ENCODE measurements around the gene CD82. TPM values are rescaled to one million over a fixed set of nuclear protein-coding genes. Genes with fewer than 3 reads are reported as not detected.

The CD82 gene
- total RNA-seq, 1 donor from 2014 or later = 91.6 TPM

GRCh38 chr11:44568658-44569473, 3.4 kb downstream of the CD82 start:
- H3K36me3 ChIP-seq = no peaks in the 10 kb centered on the region
- H3K9me3 ChIP-seq = no peaks in the 10 kb centered on the region
- TF ChIP-seq POLR2A (IDR thresholded peaks at IDR 0.05) = no peak
- peak; percentile 71 to 74 for TF ChIP-seq POLR2AphosphoS5 (IDR thresholded peaks at IDR 0.05; ENCODE audit: insufficient read depth in 1 of 2, low read depth in 1 of 2)
- no peaks in the 10 kb centered on the region for H3K27me3 ChIP-seq
- intact Hi-C loops (cut with DNase I) = no loop called here
- DNase-seq (ENCODE audit: extremely low spot score in 2 of 2) = no peak
- peaks cover 69% of the 10 kb centered on the region for H3K4me1 ChIP-seq
- H3K4me3 ChIP-seq = no peak overlapping the region
- H3K27ac ChIP-seq = peak overlapping the region; percentile 71

DNA sequence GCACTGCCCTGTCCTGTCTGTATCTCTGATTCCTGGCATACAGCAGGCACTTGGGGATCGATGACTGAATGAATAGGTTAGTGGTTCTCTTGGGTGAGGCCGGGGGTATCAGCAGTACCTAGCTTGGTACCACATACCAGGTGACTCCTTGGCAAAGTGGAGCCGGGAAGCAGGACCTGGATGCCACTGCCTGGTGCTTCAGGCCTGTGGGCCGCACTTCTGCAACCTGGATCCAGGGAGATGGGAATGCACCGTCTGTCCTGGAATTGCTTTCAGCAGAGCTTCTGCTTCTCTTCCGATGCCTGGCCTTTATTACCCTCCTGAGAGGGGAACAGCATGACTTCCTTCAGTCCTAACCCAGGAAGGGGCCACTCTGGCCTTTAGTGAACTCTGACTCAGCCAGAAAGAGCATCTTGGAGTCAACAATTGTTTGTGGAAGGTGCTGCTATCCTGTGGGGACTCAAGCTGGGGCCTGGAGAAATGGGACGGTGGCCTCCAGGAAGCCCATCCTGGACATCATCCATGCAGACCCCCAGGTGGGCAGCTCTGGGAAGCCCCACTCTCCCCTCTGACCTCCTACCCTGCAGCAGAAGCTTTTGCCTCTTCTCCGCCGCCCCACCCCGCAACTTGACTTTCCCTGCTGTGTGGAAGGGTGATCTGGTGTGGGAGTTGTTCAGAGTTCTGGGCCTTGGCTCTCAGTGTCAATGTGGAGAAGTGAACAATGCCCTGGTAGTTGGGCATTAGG, 5.1 kb downstream of the CD82 start:
- intact Hi-C loops (cut with DNase I) = no loop called here

GRCh38 chr11:44571871-44572270, 6.4 kb downstream of the CD82 start:
- H3K4me1 ChIP-seq = peaks cover 72% of the 10 kb centered on the region
- DNase-seq (ENCODE audit: extremely low spot score in 2 of 2) = no peak
- no peaks in the 10 kb centered on the region for H3K27me3 ChIP-seq
- H3K27ac ChIP-seq = no peak overlapping the region
- no peak overlapping the region for H3K4me3 ChIP-seq
- intact Hi-C loops (cut with DNase I) = no loop called here
- H3K9me3 ChIP-seq = no peaks in the 10 kb centered on the region
- TF ChIP-seq, protein P1, sequence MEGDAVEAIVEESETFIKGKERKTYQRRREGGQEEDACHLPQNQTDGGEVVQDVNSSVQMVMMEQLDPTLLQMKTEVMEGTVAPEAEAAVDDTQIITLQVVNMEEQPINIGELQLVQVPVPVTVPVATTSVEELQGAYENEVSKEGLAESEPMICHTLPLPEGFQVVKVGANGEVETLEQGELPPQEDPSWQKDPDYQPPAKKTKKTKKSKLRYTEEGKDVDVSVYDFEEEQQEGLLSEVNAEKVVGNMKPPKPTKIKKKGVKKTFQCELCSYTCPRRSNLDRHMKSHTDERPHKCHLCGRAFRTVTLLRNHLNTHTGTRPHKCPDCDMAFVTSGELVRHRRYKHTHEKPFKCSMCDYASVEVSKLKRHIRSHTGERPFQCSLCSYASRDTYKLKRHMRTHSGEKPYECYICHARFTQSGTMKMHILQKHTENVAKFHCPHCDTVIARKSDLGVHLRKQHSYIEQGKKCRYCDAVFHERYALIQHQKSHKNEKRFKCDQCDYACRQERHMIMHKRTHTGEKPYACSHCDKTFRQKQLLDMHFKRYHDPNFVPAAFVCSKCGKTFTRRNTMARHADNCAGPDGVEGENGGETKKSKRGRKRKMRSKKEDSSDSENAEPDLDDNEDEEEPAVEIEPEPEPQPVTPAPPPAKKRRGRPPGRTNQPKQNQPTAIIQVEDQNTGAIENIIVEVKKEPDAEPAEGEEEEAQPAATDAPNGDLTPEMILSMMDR (IDR thresholded peaks at IDR 0.05) = no peak
- TF ChIP-seq POLR2A (IDR thresholded peaks at IDR 0.05) = no peak
- TF ChIP-seq POLR2AphosphoS5 (IDR thresholded peaks at IDR 0.05; ENCODE audit: insufficient read depth in 1 of 2, low read depth in 1 of 2) = no peak
- H3K36me3 ChIP-seq = no peaks in the 10 kb centered on the region

More for the DNA sequence above, 5.1 kb downstream of the CD82 start:
- peaks cover 74% of the 10 kb centered on the region for H3K4me1 ChIP-seq
- no peak overlapping the region for H3K27ac ChIP-seq
- TF ChIP-seq, protein P1 (IDR thresholded peaks at IDR 0.05) = no peak
- TF ChIP-seq POLR2AphosphoS5 (IDR thresholded peaks at IDR 0.05; ENCODE audit: insufficient read depth in 1 of 2, low read depth in 1 of 2) (no peak), POLR2A (IDR thresholded peaks at IDR 0.05) (no peak)
- H3K9me3 ChIP-seq = no peaks in the 10 kb centered on the region
- no peak for DNase-seq (ENCODE audit: extremely low spot score in 2 of 2)
- no peak overlapping the region for H3K4me3 ChIP-seq
- no peaks in the 10 kb centered on the region for H3K36me3 ChIP-seq
- H3K27me3 ChIP-seq = no peaks in the 10 kb centered on the region

GRCh38 chr11:44572436-44572835, 7.0 kb downstream of the CD82 start:
- Histone ChIP-seq H3K4me3 (no peak overlapping the region), H3K27me3 (no peaks in the 10 kb centered on the region), H3K9me3 (no peaks in the 10 kb centered on the region), H3K4me1 (peaks cover 72% of the 10 kb centered on the region), H3K27ac (no peak overlapping the region), H3K36me3 (no peaks in the 10 kb centered on the region)
- no peak for TF ChIP-seq POLR2A (IDR thresholded peaks at IDR 0.05)
- intact Hi-C loops (cut with DNase I) = no loop called here
- DNase-seq (ENCODE audit: extremely low spot score in 2 of 2) = no peak

- no peak overlapping the region for H3K27ac ChIP-seq
- no peak for DNase-seq (ENCODE audit: extremely low spot score in 2 of 2)
- H3K4me3 ChIP-seq = no peak overlapping the region
- H3K36me3 ChIP-seq = no peaks in the 10 kb centered on the region
- H3K27me3 ChIP-seq = no peaks in the 10 kb centered on the region
- intact Hi-C loops (cut with DNase I) = no loop called here
- H3K9me3 ChIP-seq = no peaks in the 10 kb centered on the region
- peaks cover 73% of the 10 kb centered on the region for H3K4me1 ChIP-seq
- no peak for TF ChIP-seq POLR2A (IDR thresholded peaks at IDR 0.05)
- peak; percentile 18 to 28 for TF ChIP-seq POLR2AphosphoS5 (IDR thresholded peaks at IDR 0.05; ENCODE audit: insufficient read depth in 1 of 2, low read depth in 1 of 2)
- TF ChIP-seq, protein P1 (IDR thresholded peaks at IDR 0.05) = no peak
Measured at GRCh38 chr11:44572884-44573283, 7.4 kb downstream of the CD82 start.
